ENCODE measurements around the gene NMRK2.
"Not testable (repeated sequence)": the region's sequence is repeated elsewhere in the genome, so short reads cannot be mapped to it uniquely, and the experiment has no call there.

NMRK2 gene

GRCh38 chr19:3938300-3938950, 5.6 kb downstream of the NMRK2 start:
- DNase-seq: not testable (repeated sequence)

- DNase-seq: no peak
Measured at GRCh38 chr19:3942790-3943409, 10.0 kb downstream of the NMRK2 start.

GRCh38 chr19:3944018-3944721, 11.3 kb downstream of the NMRK2 start:
- DNase-seq: no peak

- no peak for DNase-seq
Measured at GRCh38 chr19:3945838-3946237, 13.0 kb downstream of the NMRK2 start.

- not testable (repeated sequence) for DNase-seq
Measured at GRCh38 chr19:3947316-3947933, 14.6 kb downstream of the NMRK2 start.

GRCh38 chr19:3949294-3949693, 16.4 kb downstream of the NMRK2 start:
- no peak for DNase-seq

GRCh38 chr19:3949997-3950859, 17.4 kb downstream of the NMRK2 start:
- no peak for DNase-seq

GRCh38 chr19:3950871-3951861, 18.3 kb downstream of the NMRK2 start:
- DNase-seq: no peak

- DNase-seq: not testable (repeated sequence)
Measured at GRCh38 chr19:3952755-3953276, 19.9 kb downstream of the NMRK2 start.

- no peak for DNase-seq
Measured at GRCh38 chr19:3954107-3954506, 21.2 kb downstream of the NMRK2 start.

- not testable (repeated sequence) for DNase-seq
Measured at GRCh38 chr19:3955276-3955675, 22.4 kb downstream of the NMRK2 start.

- no peak for DNase-seq
Measured at GRCh38 chr19:3955688-3956087, 22.8 kb downstream of the NMRK2 start.

GRCh38 chr19:3958836-3959765, 26.2 kb downstream of the NMRK2 start:
- no peak for DNase-seq

- no peak for DNase-seq
Measured at GRCh38 chr19:3959766-3960131, 26.9 kb downstream of the NMRK2 start.

- DNase-seq: no peak
Measured at GRCh38 chr19:3961007-3961406, 28.1 kb downstream of the NMRK2 start.

GRCh38 chr19:3963458-3964255, 30.8 kb downstream of the NMRK2 start:
- no peak for DNase-seq

- DNase-seq: no peak
Measured at GRCh38 chr19:3964256-3965194, 31.7 kb downstream of the NMRK2 start.

Measured in NCI-H1105 treated with DMSO at 0.1 percent for 48 hours (cell line).